H1 (cell line): ENCODE data around the gene LRRFIP1. TPM values are rescaled to one million over a fixed set of nuclear protein-coding genes. Genes with fewer than 3 reads are reported as not detected.

Experiments used
- CTCF ChIA-PET: fragments of 300-600 bp; sonication (Branson Sonifier 250); formaldehyde crosslinking; loops from one replicate; lab custom pipeline; 2021; ENCODE audit not compliant: partially characterized antibody; lab: Charles Lee
- POLR2A ChIA-PET: fragments of 300-600 bp; sonication (Branson Sonifier 250); formaldehyde crosslinking; loops from one replicate; lab custom pipeline; 2021; ENCODE audit warnings: inconsistent platforms; ENCODE audit not compliant: partially characterized antibody; lab: Charles Lee
- DNase-seq, 2 experiments: peaks; one replicate each; pipeline versions ENCODE4 v3.0.0 to v3.0.0-alpha.2; 2010 to 2022; ENCODE audit warnings: low spot score in 2 of 2, low read depth in 1 of 2, mixed read lengths in 1 of 2
- FAIRE-seq: peaks from 2 replicates; lab custom pipeline; 2011; peaks lifted over from hg19 to GRCh38; lab: Jason Lieb, UNC
- H2AFZ ChIP-seq: 2 replicates; pipeline ENCODE4 v1.8.1; 2012; ENCODE audit warnings: low read length, inconsistent platforms
- H2AK5ac ChIP-seq: 2 replicates; pipeline ENCODE4 v1.6.1; 2013; ENCODE audit warnings: low read depth, low read length
- H2BK120ac ChIP-seq: replicated peaks from 2 replicates; pipeline ENCODE3; 2013; ENCODE audit warnings: low read depth, low read length, inconsistent platforms
- H2BK12ac ChIP-seq: 2 replicates; pipeline ENCODE4 v1.6.1; 2013; ENCODE audit warnings: low read depth, low read length
- H2BK15ac ChIP-seq: 2 replicates; pipeline ENCODE4 v1.6.1; 2013; ENCODE audit warnings: low read length
- H2BK20ac ChIP-seq: 2 replicates; pipeline ENCODE4 v1.6.1; 2013; ENCODE audit warnings: low read length
- H2BK5ac ChIP-seq: 2 replicates; pipeline ENCODE4 v1.6.1; 2013; ENCODE audit warnings: low read depth, low read length
- H3K14ac ChIP-seq: 2 replicates; pipeline ENCODE4 v1.6.1; 2013; ENCODE audit warnings: inconsistent platforms; ENCODE audit not compliant: insufficient read length
- H3K18ac ChIP-seq: 2 replicates; pipeline ENCODE4 v1.6.1; 2013; ENCODE audit warnings: low read length; ENCODE audit errors: extremely low read depth
- H3K23ac ChIP-seq: 2 replicates; pipeline ENCODE4 v1.6.1; 2013; ENCODE audit warnings: inconsistent platforms; ENCODE audit not compliant: insufficient read length
- H3K23me2 ChIP-seq: 2 replicates; pipeline ENCODE4 v1.6.1; 2013; ENCODE audit warnings: low read depth, low read length
- H3K27ac ChIP-seq: 2 replicates; pipeline ENCODE4 v1.6.1; 2011; ENCODE audit warnings: low read depth, low read length, inconsistent platforms
- H3K27me3 ChIP-seq, 4 experiments: replicated peaks in 1 of 4; 1 replicate in 1 of 4; 2 replicates in 3 of 4; pipeline versions ENCODE4 v1.6.1 to v1.8.1; 2011 to 2013; ENCODE audit warnings: low read length in 3 of 4, mild to moderate bottlenecking in 3 of 4, inconsistent platforms in 2 of 4, mixed read lengths in 2 of 4, moderate library complexity in 1 of 4; ENCODE audit not compliant: control insufficient read depth in 3 of 4, insufficient read depth in 3 of 4; ENCODE audit errors: extremely low read depth in 1 of 4
- H3K36me3 ChIP-seq, 4 experiments: 2 replicates each; pipeline versions ENCODE4 v1.6.1 to v1.8.1; 2011 to 2013; ENCODE audit warnings: mild to moderate bottlenecking in 4 of 4, low read length in 3 of 4, moderate library complexity in 2 of 4, control low read depth in 1 of 4, inconsistent platforms in 1 of 4; ENCODE audit not compliant: insufficient read depth in 4 of 4, control insufficient read depth in 2 of 4
- H3K4ac ChIP-seq: replicated peaks from 2 replicates; pipeline ENCODE3; 2013; ENCODE audit warnings: low read length, low read depth, mixed read lengths, inconsistent platforms; ENCODE audit not compliant: insufficient read length
- H3K4me1 ChIP-seq, 4 experiments: replicated peaks in 1 of 4; 1 replicate in 1 of 4; 2 replicates in 3 of 4; pipeline versions ENCODE4 v1.6.1 to v1.8.1; 2011 to 2013; ENCODE audit warnings: low read length in 3 of 4, inconsistent platforms in 2 of 4, mixed read lengths in 1 of 4; ENCODE audit not compliant: insufficient read depth in 4 of 4, control insufficient read depth in 3 of 4
- H3K4me2 ChIP-seq, 2 experiments: 2 replicates each; pipeline versions ENCODE4 v1.6.1 to v1.8.1; 2011 to 2013; ENCODE audit warnings: low read depth in 2 of 2, low read length in 2 of 2, control low read depth in 1 of 2, inconsistent platforms in 1 of 2, mild to moderate bottlenecking in 1 of 2; ENCODE audit not compliant: insufficient read depth in 1 of 2
- H3K4me3 ChIP-seq, 4 experiments: fragments of 200-600, 300-600 bp in 1 of 4; sonication (generic), shearing (Covaris generic), sonication (Bioruptor Twin) in 1 of 4; 2 replicates each; pipeline versions ENCODE4 v1.5.1 to v1.8.1; 2011 to 2016; ENCODE audit warnings: low read length in 4 of 4, low read depth in 3 of 4, control low read depth in 2 of 4, inconsistent platforms in 2 of 4, mild to moderate bottlenecking in 2 of 4, mixed read lengths in 1 of 4, moderate library complexity in 1 of 4; ENCODE audit not compliant: insufficient read depth in 2 of 4; ENCODE audit errors: extremely low read depth in 1 of 4
- H3K56ac ChIP-seq: replicated peaks from 2 replicates; pipeline ENCODE3; 2013; ENCODE audit warnings: low read depth, mild to moderate bottlenecking, mixed read lengths, low read length, inconsistent platforms; ENCODE audit not compliant: insufficient read length
- H3K79me1 ChIP-seq: 2 replicates; pipeline ENCODE4 v1.6.1; 2013; ENCODE audit warnings: low read depth, low read length, control low read depth
- H3K79me2 ChIP-seq, 2 experiments: 2 replicates each; pipeline versions ENCODE4 v1.6.1 to v1.8.1; 2012 to 2013; ENCODE audit warnings: low read length in 2 of 2, mild to moderate bottlenecking in 2 of 2, inconsistent platforms in 1 of 2; ENCODE audit not compliant: insufficient read depth in 2 of 2, control insufficient read depth in 1 of 2
- H3K9ac ChIP-seq, 4 experiments: replicated peaks in 1 of 4; 1 replicate in 1 of 4; 2 replicates in 3 of 4; pipeline versions ENCODE4 v1.6.1 to v1.8.1; 2011 to 2013; ENCODE audit warnings: low read depth in 3 of 4, low read length in 3 of 4, control low read depth in 2 of 4, mild to moderate bottlenecking in 2 of 4, moderate library complexity in 2 of 4, inconsistent platforms in 1 of 4; ENCODE audit errors: extremely low read depth in 1 of 4
- H3K9me3 ChIP-seq, 2 experiments: 2 replicates each; pipeline versions ENCODE4 v1.6.1 to v1.8.1; 2012 to 2013; ENCODE audit warnings: mild to moderate bottlenecking in 2 of 2, moderate library complexity in 2 of 2, control low read depth in 1 of 2, inconsistent platforms in 1 of 2, low read depth in 1 of 2, low read length in 1 of 2, mixed read lengths in 1 of 2; ENCODE audit not compliant: insufficient read depth in 2 of 2
- H4K20me1 ChIP-seq, 2 experiments: replicated peaks in 1 of 2; 2 replicates each; pipeline versions ENCODE3 to v1.8.1; 2011 to 2013; ENCODE audit warnings: inconsistent platforms in 2 of 2, low read length in 2 of 2, mild to moderate bottlenecking in 1 of 2; ENCODE audit not compliant: insufficient read depth in 2 of 2, control insufficient read depth in 1 of 2
- H4K5ac ChIP-seq: 2 replicates; pipeline ENCODE4 v1.6.1; 2013; ENCODE audit warnings: low read length, low read depth, mixed read lengths, inconsistent platforms; ENCODE audit not compliant: insufficient read length
- H4K8ac ChIP-seq: 2 replicates; pipeline ENCODE4 v1.8.0; 2013; ENCODE audit warnings: mild to moderate bottlenecking, moderate library complexity, low read length, inconsistent platforms; ENCODE audit not compliant: insufficient read depth; ENCODE audit errors: extremely low read depth
- H4K91ac ChIP-seq: replicated peaks from 2 replicates; pipeline ENCODE3; 2013; ENCODE audit warnings: low read length, mixed read lengths, inconsistent platforms; ENCODE audit not compliant: insufficient read length
- BCL11A ChIP-seq, 2 experiments: IDR thresholded peaks; one replicate each; pipeline ENCODE4 v1.6.1; 2011; ENCODE audit warnings: low read depth in 2 of 2, low read length in 2 of 2, mild to moderate bottlenecking in 2 of 2
- MAFK ChIP-seq: IDR thresholded peaks from 2 replicates; pipeline ENCODE4 v1.6.1; 2012; ENCODE audit warnings: low read depth, mild to moderate bottlenecking, improper control_type of control experiment, low read length
- TBP ChIP-seq: IDR thresholded peaks from 2 replicates; pipeline ENCODE4 v1.6.1; 2011; ENCODE audit warnings: low read depth, low read length, improper control_type of control experiment
- WGBS, 2 experiments: shearing (Covaris generic) in 1 of 2; methylation state at CpG; one replicate each; pipeline versions ENCODE4 v1.1.6 to v1.1.7; 2013 to 2015; ENCODE audit warnings: low lambda C conversion rate in 2 of 2, mixed read lengths in 2 of 2, inconsistent platforms in 1 of 2, low coverage in 1 of 2, missing lambda C conversion rate in 1 of 2; ENCODE audit not compliant: insufficient replicate concordance in 2 of 2, insufficient coverage in 1 of 2, insufficient read length in 1 of 2; ENCODE audit errors: extremely low coverage in 1 of 2, missing lambda C conversion rate in 1 of 2; 5-methylcytosine and 5-hydroxymethylcytosine counted together
- polyA plus RNA-seq, 7 experiments: library from polyadenylated mRNA; depleted of rRNA in 3 of 7; stranded (reverse) in 5 of 7; unstranded in 2 of 7; fragments of >200 nt in 5 of 7; fragments of 200-250 nt in 2 of 7; gene quantifications; 1 replicate in 5 of 7; 2 replicates in 1 of 7; 4 replicates in 1 of 7; pipeline versions ENCODE4 v1.2.1 to v1.2.3, GENCODE V29; 2011 to 2013; ENCODE audit warnings: missing spikeins in 2 of 7, mixed read lengths in 2 of 7
- total RNA-seq: library from RNA; stranded (reverse); fragmentation: NEBNext Ultra II Directional; extraction: Animal tissue kit (Norgen Biotek cat#: 25700); gene quantifications from 2 replicates; pipeline ENCODE4 v1.2.1, GENCODE V29; 2021

LRRFIP1 gene
- total and polyA plus RNA-seq, 2 of the 8 experiments (the other 6 are each of a cell fraction or from before 2014, with no cell fraction given) = 12.1 to 75.8 TPM

- Histone ChIP-seq H4K20me1 (peaks cover 0 to 10% of the 10 kb centered on the region in 2 experiments), H3K79me2 (peaks cover 0 to 30% of the 10 kb centered on the region in 2 experiments; a peak in 1 of 4 replicates), H3K36me3 (no peaks in the 10 kb centered on the region; a peak in 1 of 8 replicates), H2BK20ac (no peak overlapping the region), H3K4me3 (no peak overlapping the region), H3K4ac (no peak overlapping the region), H3K18ac (no peak overlapping the region), H3K14ac (no peak overlapping the region), H2BK120ac (no peak overlapping the region), H3K4me1 (peaks cover 0 to 7% (median 3%) of the 10 kb centered on the region in 4 experiments; a peak in 4 of 7 replicates), H2BK5ac (no peak overlapping the region), H4K91ac (no peak overlapping the region), H4K5ac (no peak overlapping the region), H2AK5ac (no peak overlapping the region), H3K9me3 (no peaks in the 10 kb centered on the region), H2AFZ (no peak overlapping the region), H2BK15ac (no peak overlapping the region), H3K9ac (no peak overlapping the region), H3K56ac (no peak overlapping the region), H3K79me1 (peaks cover 12% of the 10 kb centered on the region; the same call in 1 of the 2 replicates), H3K27me3 (no peaks in the 10 kb centered on the region), H3K23me2 (no peaks in the 10 kb centered on the region), H4K8ac (no peak overlapping the region; the same call in 1 of the 2 replicates), H3K4me2 (no peak overlapping the region), H3K27ac (no peak overlapping the region), H3K23ac (no peak overlapping the region), H2BK12ac (no peak overlapping the region)
- 91% methylated on average over 7 of the region's 7 CpGs; no CpG with 5 or more reads in 1 of the 2 experiments for WGBS, 2 experiments
- ChIA-PET CTCF (interaction anchor here (0.6 to 2.1 kb wide), 6 partner anchors 11 to 204 kb away, joined by 3 to 7 read pairs (median 5); no protein-coding TSS in a partner anchor), POLR2A (no interaction called here)
- DNase-seq = no peak
- TF ChIP-seq TBP (no peak), MAFK (no peak), BCL11A (IDR thresholded peaks at IDR 0.05; ENCODE audit: low read depth in 2 of 2, low read length in 2 of 2) (no peak)
- TF ChIP-seq, all 59 proteins: peak for 0
- FAIRE-seq = no peak
Measured at GRCh38 chr2:237722616-237723015, 95.2 kb downstream of the LRRFIP1 start.
